ENCODE measurements around the gene EPN1. TPM values are rescaled to one million over a fixed set of nuclear protein-coding genes. Genes with fewer than 3 reads are reported as not detected.
A peak's percentile ranks its signal among the peaks of the same experiment; 100 is the strongest.

Gene EPN1
- total RNA-seq, 8 experiments from 2014 or later: 21.8 to 79.7 (median 50.3) TPM

- WGBS, 10 experiments: 10 to 100% methylated on average over 1 to 6 of the region's 25 CpGs; no CpG with 5 or more reads in 8 of the 10 experiments
- Histone ChIP-seq H3K27ac (peak overlapping the region in 1 of 2 donors; percentile 98), H3K4me1 (replicated peaks in 1 of 2) (peaks cover 11 to 15% of the 10 kb centered on the region in 2 donors), H3K4me3 (peak overlapping the region; percentile 74 to 99 (median 93))
- in situ Hi-C loops (cut with MboI; ENCODE audit: low pct_unique_long_range_greater_than_20kb in 2 of 9, low sequenced_read_pairs in 9 of 9, unreplicated experiment in 9 of 9): loop anchor here in 3 of 9 experiments (25.0 kb wide), 1 partner anchor 511 kb away; the partner anchor contains the start of gene TNNT1 (in 3 of the 3)
- peak in 1 of 8 experiments; percentile 14 for ATAC-seq (replicated peaks in 6 of 8)
Observed at GRCh38 chr19:55648585-55649267, 26.3 kb upstream of the EPN1 start.

- ATAC-seq (replicated peaks in 6 of 8): peak in 1 of 8 experiments; percentile 1
Observed at GRCh38 chr19:55649268-55650125, 25.5 kb upstream of the EPN1 start.

DNA sequence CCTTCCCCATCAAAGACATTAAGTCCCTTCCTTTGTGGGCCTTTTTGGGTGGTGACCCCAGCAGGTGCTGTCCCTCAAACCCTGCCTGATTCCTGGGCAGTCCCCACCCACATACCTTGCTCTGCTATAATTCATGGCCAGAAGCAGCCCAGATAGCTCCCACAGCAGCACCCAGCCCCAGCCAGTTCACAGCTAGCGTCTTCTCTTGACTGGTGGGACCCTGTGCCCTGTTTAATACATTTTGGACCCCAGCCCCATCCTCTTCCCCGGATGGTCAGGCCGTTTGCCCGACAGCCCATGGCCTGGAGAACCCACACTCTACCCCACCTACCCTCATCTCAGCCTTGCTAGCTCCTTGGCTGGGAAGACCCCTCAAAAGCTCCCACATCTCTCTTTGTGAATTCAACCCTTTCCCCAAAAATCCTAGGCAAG, 24.9 kb upstream of the EPN1 start:
- in situ Hi-C loops (cut with MboI; ENCODE audit: low pct_unique_long_range_greater_than_20kb in 2 of 9, low sequenced_read_pairs in 9 of 9, unreplicated experiment in 9 of 9): no loop called here
- 92 to 100% (median 100%) methylated on average over 1 to 2 of the region's 4 CpGs; no CpG with 5 or more reads in 6 of the 10 experiments for WGBS, 10 experiments
- H3K4me1 ChIP-seq (replicated peaks in 1 of 2): peaks cover 6 to 11% of the 10 kb centered on the region in 2 donors
- ATAC-seq (replicated peaks in 6 of 8): no peak
- H3K27ac ChIP-seq: no peak overlapping the region
- no peak overlapping the region for H3K4me3 ChIP-seq

More at GRCh38 chr19:55649268-55650125, 25.5 kb upstream of the EPN1 start:
- H3K4me1 ChIP-seq (replicated peaks in 1 of 2): peaks cover 7 to 11% of the 10 kb centered on the region in 2 donors
- WGBS, 10 experiments: 68 to 100% (median 89%) methylated on average over 1 to 8 of the region's 17 CpGs; no CpG with 5 or more reads in 5 of the 10 experiments
- in situ Hi-C loops (cut with MboI; ENCODE audit: low pct_unique_long_range_greater_than_20kb in 2 of 9, low sequenced_read_pairs in 9 of 9, unreplicated experiment in 9 of 9): loop anchor here in 3 of 9 experiments (25.0 kb wide), 1 partner anchor 512 kb away; the partner anchor contains the start of gene TNNT1 (in 3 of the 3)
- H3K27ac ChIP-seq: no peak overlapping the region
- H3K4me3 ChIP-seq: peak overlapping the region in 4 of 5 donors; percentile 82 to 99 (median 96)

- no peak overlapping the region for H3K27ac ChIP-seq
- no peak overlapping the region for H3K4me3 ChIP-seq
- peaks cover 6 to 11% of the 10 kb centered on the region in 2 donors for H3K4me1 ChIP-seq (replicated peaks in 1 of 2)
- WGBS, 10 experiments: 40 to 100% (median 92%) methylated on average over 1 to 5 of the region's 17 CpGs; no CpG with 5 or more reads in 1 of the 10 experiments
- ATAC-seq (replicated peaks in 6 of 8): no peak
- in situ Hi-C loops (cut with MboI; ENCODE audit: low pct_unique_long_range_greater_than_20kb in 2 of 9, low sequenced_read_pairs in 9 of 9, unreplicated experiment in 9 of 9): no loop called here
Observed at GRCh38 chr19:55650602-55651230, 24.3 kb upstream of the EPN1 start.

- Histone ChIP-seq H3K4me1 (replicated peaks in 1 of 2) (peaks cover 6 to 11% of the 10 kb centered on the region in 2 donors), H3K27ac (no peak overlapping the region), H3K4me3 (no peak overlapping the region)
- in situ Hi-C loops (cut with MboI; ENCODE audit: low pct_unique_long_range_greater_than_20kb in 2 of 9, low sequenced_read_pairs in 9 of 9, unreplicated experiment in 9 of 9): no loop called here
- ATAC-seq (replicated peaks in 6 of 8): no peak
- 97% methylated on average over 5 of the region's 18 CpGs; no CpG with 5 or more reads in 9 of the 10 experiments for WGBS, 10 experiments
Observed at GRCh38 chr19:55651236-55651635, 23.8 kb upstream of the EPN1 start.

DNA sequence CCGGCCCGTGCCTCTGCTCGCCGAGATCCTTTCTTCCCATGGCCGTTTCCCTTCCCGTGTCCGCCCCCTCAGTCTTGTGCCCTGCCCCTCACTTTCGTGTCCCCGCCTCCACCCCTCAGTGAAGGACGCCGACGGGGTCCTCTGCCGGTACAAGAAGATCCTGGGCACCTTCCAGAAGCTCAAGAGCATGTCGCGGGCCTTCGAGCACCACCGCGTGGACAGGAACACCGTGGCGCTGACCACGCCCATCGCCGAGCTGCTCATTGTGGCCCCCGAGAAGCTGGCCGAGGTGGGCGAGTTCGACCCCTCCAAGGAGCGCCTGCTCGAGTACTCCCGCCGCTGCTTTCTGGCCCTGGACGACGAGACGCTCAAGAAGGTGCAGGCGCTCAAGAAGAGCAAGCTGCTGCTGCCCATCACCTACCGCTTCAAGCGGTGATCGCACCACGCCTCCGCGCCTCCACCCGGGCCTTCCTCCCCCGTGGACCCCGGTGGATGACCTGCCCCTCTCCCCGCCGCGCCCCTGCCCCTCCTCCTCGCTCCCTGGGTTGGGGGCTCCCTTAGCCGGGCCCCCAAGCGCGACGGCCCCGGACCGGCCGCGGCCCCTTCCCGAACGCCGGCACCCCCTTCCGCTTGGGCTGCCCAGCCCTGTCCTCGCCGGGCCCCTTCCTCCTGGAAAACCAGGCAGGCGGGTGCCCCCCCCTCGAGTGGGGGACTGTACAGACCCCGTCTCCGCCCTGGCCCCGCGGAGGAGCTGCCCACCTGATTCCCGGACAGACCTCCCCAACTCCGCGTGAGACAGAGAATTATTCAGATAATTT, 22.5 kb upstream of the EPN1 start:
- H3K27ac ChIP-seq: no peak overlapping the region
- no CpG with 5 or more reads among the region's 71 CpGs for WGBS, 10 experiments
- no peak overlapping the region for H3K4me3 ChIP-seq
- in situ Hi-C loops (cut with MboI; ENCODE audit: low pct_unique_long_range_greater_than_20kb in 2 of 9, low sequenced_read_pairs in 9 of 9, unreplicated experiment in 9 of 9): no loop called here
- ATAC-seq (replicated peaks in 6 of 8): no peak
- H3K4me1 ChIP-seq (replicated peaks in 1 of 2): peaks cover 9 to 15% of the 10 kb centered on the region in 2 donors

DNA sequence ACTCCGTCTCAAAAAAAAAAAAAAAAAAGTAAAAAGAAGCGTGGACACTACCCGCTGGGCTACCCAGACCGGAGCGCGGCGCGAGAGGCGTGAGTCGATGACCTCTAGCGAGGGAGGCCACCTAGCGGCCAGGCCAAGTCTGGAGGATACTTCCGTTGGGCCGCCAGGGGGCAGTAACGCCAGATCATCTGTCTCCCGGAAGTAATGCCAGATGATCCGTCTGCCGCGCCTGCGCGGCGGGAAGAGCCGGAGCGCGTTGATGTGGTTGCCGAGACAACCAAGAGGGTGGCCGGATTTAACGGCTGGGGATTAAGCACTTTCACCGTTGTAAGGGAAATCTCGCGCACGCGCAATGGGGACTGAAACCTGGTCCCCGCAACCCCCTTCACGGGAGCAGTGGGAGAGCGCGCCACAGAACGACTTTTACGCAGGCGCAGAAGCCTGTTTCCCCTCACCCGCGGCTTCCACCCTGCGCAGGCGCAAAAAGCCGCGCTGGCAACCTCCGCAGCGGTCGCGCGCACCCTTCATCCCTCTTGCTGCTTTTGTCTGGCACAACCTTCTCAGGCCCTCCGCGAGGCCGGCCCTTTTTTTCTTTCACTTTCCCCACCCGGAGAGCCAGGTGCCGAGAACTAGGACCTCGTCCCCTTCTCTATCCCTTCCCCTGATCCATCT, 21.2 kb upstream of the EPN1 start:
- H3K4me3 ChIP-seq: peak overlapping the region; percentile 70 to 96 (median 89)
- peaks cover 14 to 15% of the 10 kb centered on the region in 2 donors for H3K4me1 ChIP-seq (replicated peaks in 1 of 2)
- peak; percentile 25 to 76 (median 68) for ATAC-seq (replicated peaks in 6 of 8)
- H3K27ac ChIP-seq: peak overlapping the region; percentile 100
- in situ Hi-C loops (cut with MboI; ENCODE audit: low pct_unique_long_range_greater_than_20kb in 2 of 9, low sequenced_read_pairs in 9 of 9, unreplicated experiment in 9 of 9): no loop called here
- WGBS, 10 experiments: 0 to 1% (median 0%) methylated on average over 2 to 33 of the region's 57 CpGs; no CpG with 5 or more reads in 4 of the 10 experiments

DNA sequence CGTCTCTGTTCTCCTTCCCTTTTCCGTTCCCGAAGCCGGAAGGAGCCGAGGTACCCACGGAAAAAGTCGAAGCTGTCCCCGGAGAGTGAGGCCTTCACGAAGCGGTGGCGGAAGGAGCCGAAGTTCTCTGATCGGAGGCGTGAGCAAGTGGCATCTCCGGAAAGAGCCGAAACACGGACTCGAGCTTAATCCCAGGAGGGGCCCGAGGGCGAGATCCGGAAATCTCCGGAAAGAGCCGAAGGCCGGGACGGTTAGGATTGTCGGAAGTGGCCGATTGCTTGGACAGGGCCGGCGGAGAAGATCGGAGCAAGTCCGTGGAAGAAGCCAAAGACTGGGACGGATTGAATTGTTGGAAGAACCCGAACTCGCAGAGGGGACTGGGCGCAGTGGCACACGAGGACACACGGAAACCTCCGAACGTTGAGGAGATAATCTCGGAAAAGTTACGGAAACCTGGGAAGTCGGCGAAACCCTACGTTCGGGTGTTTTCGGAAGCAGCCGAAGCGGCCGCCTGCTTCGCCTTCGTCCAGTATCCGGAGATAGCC, 20.6 kb upstream of the EPN1 start:
- peak overlapping the region; percentile 70 to 96 (median 89) for H3K4me3 ChIP-seq
- WGBS, 10 experiments: 0 to 2% (median 0%) methylated on average over 1 to 13 of the region's 52 CpGs; no CpG with 5 or more reads in 3 of the 10 experiments
- ATAC-seq (replicated peaks in 6 of 8): peak; percentile 68 to 82 (median 72)
- H3K27ac ChIP-seq: peak overlapping the region; percentile 100
- peaks cover 9 to 10% of the 10 kb centered on the region in 2 donors for H3K4me1 ChIP-seq (replicated peaks in 1 of 2)
- in situ Hi-C loops (cut with MboI; ENCODE audit: low pct_unique_long_range_greater_than_20kb in 2 of 9, low sequenced_read_pairs in 9 of 9, unreplicated experiment in 9 of 9): no loop called here

DNA sequence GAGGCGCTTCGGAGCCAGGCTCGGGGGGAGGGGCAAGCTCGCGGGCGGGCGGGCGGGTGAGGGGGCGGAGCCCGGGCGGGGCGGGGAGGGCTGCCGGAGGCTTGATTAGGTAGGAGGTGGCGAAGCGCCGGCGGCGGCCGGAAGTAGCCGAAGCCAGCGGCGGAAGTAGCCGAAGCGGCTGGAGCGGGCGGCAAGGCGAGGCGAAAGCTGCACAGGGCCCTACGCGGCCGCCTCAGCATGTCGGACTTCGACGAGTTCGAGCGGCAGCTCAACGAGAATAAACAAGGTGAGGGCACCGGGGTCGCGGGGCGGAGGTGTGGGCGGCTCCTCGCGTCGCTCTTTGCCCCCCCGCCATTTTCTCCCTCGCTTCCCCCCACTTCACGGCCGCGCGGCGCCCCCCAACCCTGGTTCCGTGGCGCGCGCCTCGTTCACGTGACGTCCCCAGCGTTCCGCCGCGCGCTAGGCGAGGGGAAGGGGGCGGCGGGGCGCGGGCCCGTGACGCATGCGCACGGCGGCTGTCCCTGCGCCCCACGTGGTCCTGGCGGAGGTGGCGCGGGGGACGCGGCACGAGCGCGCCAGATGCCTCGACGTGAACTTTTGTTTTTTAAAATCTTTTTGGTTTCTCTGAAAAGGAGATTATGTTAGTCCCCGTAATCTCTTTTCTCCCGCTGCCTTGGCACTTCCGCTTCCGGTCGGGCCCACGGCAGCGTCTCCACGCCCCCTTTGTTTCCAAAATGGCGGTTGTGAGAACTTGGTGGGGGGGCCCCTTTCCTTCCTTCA, 20.0 kb upstream of the EPN1 start, which contains the start of gene U2AF2:
TSS of gene U2AF2 (plus strand) at position 168 of the 780 bp plus-strand sequence. CDS start at position 238, 70 bp downstream.
- 0 to 5% (median 2%) methylated on average over 2 to 10 of the region's 95 CpGs; no CpG with 5 or more reads in 4 of the 10 experiments for WGBS, 10 experiments
- Histone ChIP-seq H3K27ac (peak within 1 kb of the TSS; percentile 100), H3K4me3 (peak within 1 kb of the TSS; percentile 70 to 96 (median 89)), H3K4me1 (replicated peaks in 1 of 2) (peaks cover 9 to 10% of the 10 kb centered on the region in 2 donors)
- in situ Hi-C loops (cut with MboI; ENCODE audit: low pct_unique_long_range_greater_than_20kb in 2 of 9, low sequenced_read_pairs in 9 of 9, unreplicated experiment in 9 of 9): no loop called here
- peak; percentile 34 to 59 (median 53) for ATAC-seq (replicated peaks in 6 of 8)

GRCh38 chr19:55655648-55656040, 19.4 kb upstream of the EPN1 start:
- Histone ChIP-seq H3K4me1 (replicated peaks in 1 of 2) (peaks cover 9 to 10% of the 10 kb centered on the region in 2 donors), H3K4me3 (peak overlapping the region; percentile 70 to 96 (median 89)), H3K27ac (peak overlapping the region; percentile 100)
- WGBS, 10 experiments: 0 to 7% (median 0%) methylated on average over 3 to 16 of the region's 19 CpGs; no CpG with 5 or more reads in 3 of the 10 experiments
- ATAC-seq (replicated peaks in 6 of 8): no peak
- in situ Hi-C loops (cut with MboI; ENCODE audit: low pct_unique_long_range_greater_than_20kb in 2 of 9, low sequenced_read_pairs in 9 of 9, unreplicated experiment in 9 of 9): no loop called here
